SKM-1 (cell line): Measurements from ENCODE around the gene MAN1A1.
A peak's percentile ranks its signal among the peaks of the same experiment; 100 is the strongest.

Experiments used
- DNase-seq: peaks from one replicate; lab custom pipeline; 2025; ENCODE audit not compliant: unreplicated experiment; lab: John Stamatoyannopoulos, UW

Gene MAN1A1

DNA sequence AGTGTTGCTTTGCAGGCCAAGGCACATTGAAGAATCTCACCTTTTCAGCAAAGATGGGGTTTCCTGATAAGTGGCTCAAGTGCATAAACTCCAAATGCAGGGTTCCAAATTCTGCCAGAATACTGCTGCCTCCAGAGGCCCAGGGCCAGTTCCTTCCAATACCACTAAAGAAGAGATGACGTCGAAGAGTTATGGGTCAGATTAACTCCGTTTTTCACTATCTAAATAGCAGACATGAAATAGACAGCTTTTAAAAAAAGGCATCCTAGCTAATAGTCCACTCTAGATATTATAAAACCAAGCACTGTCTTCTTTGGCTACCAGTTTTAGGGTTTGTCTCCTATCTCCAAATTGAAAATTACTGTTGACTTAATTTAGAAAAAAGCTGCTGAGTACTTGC lies 144.8 kb downstream of the MAN1A1 start:
- no peak for DNase-seq

DNA sequence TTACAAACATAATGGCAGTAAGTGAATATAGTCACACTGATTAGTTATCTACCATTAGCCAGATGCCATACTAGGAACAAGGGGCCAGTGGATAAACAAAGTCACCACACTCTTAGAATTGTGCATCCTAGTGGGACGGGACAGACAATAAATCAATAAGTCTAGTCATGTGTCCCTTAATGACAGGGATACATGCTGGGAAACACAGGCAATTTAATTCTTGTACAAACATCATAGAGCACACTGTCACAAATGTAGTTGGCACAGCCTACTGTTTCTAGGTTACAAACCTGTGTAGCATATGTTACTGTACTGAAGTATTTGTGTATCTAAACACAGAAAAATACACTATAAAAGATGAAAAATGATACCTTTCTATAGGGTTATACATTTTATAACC lies 148.1 kb downstream of the MAN1A1 start:
- DNase-seq, result no peak

GRCh38 chr6:119200512-119201175 lies 148.9 kb downstream of the MAN1A1 start:
- no peak for DNase-seq

DNA sequence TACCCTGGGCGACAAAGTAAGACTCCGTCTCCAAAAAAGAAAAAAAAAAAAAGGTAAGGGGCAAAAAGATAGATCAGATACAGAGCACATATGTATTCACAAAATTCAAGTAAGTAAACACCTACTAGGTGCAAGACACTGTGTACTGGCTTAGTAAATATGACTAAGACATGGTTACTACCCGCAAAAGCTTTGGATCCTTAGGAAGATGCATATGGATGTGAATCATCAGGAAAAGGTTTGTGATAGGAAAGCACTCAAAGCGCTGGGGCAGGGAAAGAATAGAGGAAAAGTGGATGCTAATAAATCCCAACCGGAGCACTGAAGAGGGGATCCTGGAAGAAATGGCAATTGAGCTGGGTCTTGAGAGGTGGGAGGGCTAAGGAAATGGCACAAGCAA lies 152.3 kb downstream of the MAN1A1 start:
- no peak for DNase-seq

DNA sequence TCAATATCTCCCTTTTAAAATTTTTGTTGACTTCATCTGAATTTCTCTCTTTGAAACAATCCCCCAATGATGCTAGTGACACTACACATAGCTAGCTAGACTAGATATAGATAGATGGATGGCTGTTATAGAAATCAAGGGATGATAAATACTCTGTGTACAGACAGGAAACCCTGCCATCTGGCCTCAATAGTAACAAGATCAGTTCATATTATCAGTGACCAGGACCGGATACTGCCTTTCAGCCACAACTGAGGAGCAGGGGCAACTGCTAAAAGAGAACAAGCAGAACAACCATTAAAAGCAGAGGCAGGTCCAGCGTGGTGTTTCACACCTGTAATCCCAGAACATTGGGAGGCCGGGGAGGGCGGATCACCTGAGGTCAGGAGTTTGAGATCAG lies 152.8 kb downstream of the MAN1A1 start:
- no peak for DNase-seq

DNA sequence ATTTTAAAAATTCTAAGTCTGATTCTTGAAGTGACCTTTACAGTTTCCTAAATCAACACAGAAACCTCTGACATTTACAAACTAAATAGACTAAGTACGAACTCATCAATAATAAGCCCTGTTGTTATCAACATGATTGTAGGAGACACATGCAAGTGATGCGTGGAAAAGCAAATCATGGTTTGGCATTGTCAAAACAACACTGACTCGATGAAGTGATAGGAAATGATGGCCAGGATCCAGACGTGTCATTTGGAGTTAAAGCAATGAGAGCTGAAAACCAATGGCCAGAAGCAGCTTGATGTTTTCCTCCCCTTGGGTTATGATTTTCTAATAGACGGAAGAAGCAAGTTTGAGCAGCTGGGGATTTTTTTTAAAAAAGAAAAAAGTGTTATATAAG lies 153.7 kb downstream of the MAN1A1 start:
- DNase-seq, result no peak

DNA sequence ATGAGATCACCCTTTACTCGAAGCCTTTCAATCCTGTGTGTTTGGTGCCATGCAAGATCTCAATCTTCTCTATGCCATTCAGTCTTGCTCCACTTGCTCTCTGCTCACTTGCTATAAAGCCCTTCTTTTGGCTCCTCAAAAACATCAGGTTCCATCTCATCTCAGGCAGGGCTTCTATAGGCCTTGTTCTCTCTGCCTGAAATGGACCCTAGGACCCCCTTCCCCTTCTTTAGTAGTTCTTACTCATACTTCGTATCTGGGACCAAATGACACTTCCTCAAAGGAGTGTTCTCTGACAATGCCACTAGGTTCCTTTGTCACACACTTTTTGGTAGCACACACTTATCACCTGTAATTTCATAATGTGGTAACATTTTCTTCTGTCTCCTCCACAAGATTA lies 154.4 kb downstream of the MAN1A1 start:
- no peak for DNase-seq

DNA sequence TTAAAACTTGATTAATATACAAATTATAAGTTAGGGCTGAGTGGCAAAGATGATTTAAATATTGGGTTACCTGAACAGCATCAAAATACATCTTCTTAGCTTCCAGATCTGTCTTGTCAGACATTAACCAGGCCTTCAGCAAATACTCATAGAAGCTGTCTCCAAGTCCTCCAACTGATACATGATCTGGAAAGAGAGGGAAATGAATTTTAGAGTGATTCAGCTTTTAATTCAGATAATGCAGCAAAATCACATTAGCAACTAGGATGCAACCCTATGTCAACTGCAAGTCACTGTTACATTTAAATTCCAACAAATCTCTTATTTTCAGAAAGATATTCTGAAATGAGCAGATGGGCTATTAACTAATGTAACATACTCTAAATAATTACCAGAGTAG lies 155.9 kb downstream of the MAN1A1 start:
- no peak for DNase-seq

DNA sequence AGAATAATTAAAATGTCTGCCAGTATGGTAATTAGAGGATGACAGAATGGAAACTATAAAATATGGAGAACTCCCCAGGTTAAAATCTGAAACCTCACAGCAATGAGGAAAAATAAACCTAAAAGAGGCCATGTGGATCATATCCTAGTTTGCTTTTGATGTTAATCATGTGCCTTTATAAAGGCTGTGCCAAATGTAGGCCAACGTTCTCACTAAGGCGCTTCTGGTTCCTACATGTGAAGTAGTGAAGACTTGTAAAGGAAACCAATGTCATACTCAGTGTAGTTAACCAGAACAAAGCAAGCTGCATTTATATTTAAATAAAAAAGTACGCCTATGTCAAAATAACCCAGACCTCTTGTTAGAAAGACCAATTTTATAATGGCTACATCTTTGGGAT lies 157.4 kb downstream of the MAN1A1 start:
- no peak for DNase-seq

DNA sequence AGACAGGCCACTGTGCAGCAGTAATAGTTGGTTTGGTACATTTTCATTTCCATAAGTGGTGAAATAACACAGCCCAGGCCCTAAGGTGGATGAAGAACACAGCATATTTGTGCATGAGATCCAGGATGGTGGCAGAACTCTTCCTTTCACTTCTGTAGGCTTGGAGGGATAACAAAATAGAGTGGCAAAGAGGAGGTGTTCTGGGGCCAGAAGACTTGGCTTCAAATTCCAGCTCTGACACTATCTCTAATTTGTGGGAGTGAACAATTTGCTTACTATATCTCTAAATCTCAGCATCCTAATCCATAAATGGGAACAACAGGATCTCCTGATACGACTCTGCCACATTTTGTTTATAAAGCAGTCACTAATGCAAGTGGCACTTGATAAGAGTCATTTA lies 159.4 kb downstream of the MAN1A1 start:
- no peak for DNase-seq

- DNase-seq, result no peak
These were observed 160.1 kb downstream of the MAN1A1 start for GRCh38 chr6:119189498-119189897.

GRCh38 chr6:119187596-119187995 lies 162.0 kb downstream of the MAN1A1 start:
- no peak for DNase-seq

DNA sequence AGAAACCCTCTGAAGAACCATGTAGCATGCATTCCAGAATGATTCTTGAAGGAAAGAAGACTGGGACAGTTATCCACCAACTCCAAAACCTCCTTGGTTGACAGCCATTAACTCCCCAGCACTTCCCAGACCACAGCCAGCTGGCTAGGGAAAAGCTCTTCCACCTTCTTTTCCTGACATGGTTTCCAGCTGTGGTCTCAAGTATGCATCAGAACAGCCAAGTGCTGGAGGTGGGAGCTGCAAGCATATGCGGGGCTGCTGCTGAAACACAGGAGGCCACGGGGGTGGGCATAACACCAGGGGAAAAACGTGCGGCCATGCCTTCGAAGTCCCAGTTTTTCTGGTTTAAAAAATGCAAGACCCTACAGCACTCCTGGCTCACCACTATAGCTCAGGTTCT lies 163.1 kb downstream of the MAN1A1 start:
- no peak for DNase-seq

- no peak for DNase-seq
These were observed 165.4 kb downstream of the MAN1A1 start for GRCh38 chr6:119184008-119184648.

GRCh38 chr6:119183457-119183856 lies 166.1 kb downstream of the MAN1A1 start:
- no peak for DNase-seq

GRCh38 chr6:119182875-119183274 lies 166.7 kb downstream of the MAN1A1 start:
- peak; percentile 83 for DNase-seq

- no peak for DNase-seq
These were observed 167.3 kb downstream of the MAN1A1 start for GRCh38 chr6:119182216-119182803.

- no peak for DNase-seq
These were observed 168.5 kb downstream of the MAN1A1 start for GRCh38 chr6:119181046-119181445.

DNA sequence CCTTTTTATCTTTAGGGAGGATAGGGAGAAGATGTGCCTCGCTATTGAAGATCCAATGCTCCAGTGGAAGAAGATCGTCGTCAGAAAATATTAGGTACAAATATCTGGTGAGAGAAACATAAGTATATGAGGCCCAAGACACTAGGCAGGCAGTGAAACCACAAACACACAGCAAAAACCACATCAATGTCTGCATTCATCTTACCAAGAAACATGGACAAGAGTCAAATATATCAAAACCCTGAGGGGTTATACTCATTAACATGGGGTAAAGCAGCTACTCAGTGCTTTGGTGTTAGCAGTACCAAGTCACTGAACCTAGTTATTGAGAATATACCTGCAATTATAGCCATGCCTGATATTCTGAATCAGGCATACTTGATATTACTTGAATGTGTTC lies 169.7 kb downstream of the MAN1A1 start:
- DNase-seq, result no peak

DNA sequence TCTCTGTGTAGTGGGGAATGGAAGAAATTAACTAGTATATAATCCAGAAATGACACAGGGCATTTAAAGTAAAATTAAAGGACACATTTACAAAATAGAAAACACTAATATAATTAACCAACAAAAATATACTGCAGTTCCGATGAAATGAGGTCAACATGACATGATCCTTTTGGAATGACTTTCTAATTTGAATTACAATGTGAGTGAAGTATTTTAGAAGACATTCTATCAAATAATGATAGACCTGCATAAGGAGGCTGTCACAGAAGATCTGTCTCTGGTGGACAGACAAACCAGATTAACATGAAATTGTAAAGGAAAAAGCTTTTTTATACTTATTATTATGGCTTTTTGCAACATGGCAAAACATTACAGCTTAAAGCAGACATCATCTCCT lies 170.5 kb downstream of the MAN1A1 start:
- DNase-seq, result no peak

- no peak for DNase-seq
These were observed 173.1 kb downstream of the MAN1A1 start for GRCh38 chr6:119176445-119176844.
